AG04449 (cell line): ENCODE results near the gene EPOP.

ENCODE experiments used
- CTCF ChIA-PET: fragments of 350-600 bp; formaldehyde crosslinking; extraction: SDS; loops from one replicate; lab custom pipeline; 2021; ENCODE audit warnings: antibody characterized with exemption; lab: Yijun Ruan, JAX
- POLR2A ChIA-PET: fragments of 400-600, 350-600 bp; formaldehyde crosslinking; extraction: SDS; loops from one replicate; lab custom pipeline; 2020; ENCODE audit warnings: antibody characterized with exemption, inconsistent platforms; lab: Yijun Ruan, JAX
- DNase-seq: peaks from one replicate; pipeline ENCODE4 v3.0.0-alpha.2; 2010; ENCODE audit warnings: low read depth, low spot score
- H3K4me3 ChIP-seq: 2 replicates; pipeline ENCODE4 v1.5.1; 2011; ENCODE audit warnings: low read depth, mild to moderate bottlenecking, control low read depth, low read length
- TF ChIP-seq, protein P1 (sequence below): IDR thresholded peaks from one replicate; pipeline ENCODE4 v1.5.1; 2011; ENCODE audit warnings: mild to moderate bottlenecking, moderate library complexity, low read length, control low read depth, inconsistent platforms; ENCODE audit not compliant: insufficient read depth; ENCODE audit errors: missing control alignments

EPOP gene

DNA sequence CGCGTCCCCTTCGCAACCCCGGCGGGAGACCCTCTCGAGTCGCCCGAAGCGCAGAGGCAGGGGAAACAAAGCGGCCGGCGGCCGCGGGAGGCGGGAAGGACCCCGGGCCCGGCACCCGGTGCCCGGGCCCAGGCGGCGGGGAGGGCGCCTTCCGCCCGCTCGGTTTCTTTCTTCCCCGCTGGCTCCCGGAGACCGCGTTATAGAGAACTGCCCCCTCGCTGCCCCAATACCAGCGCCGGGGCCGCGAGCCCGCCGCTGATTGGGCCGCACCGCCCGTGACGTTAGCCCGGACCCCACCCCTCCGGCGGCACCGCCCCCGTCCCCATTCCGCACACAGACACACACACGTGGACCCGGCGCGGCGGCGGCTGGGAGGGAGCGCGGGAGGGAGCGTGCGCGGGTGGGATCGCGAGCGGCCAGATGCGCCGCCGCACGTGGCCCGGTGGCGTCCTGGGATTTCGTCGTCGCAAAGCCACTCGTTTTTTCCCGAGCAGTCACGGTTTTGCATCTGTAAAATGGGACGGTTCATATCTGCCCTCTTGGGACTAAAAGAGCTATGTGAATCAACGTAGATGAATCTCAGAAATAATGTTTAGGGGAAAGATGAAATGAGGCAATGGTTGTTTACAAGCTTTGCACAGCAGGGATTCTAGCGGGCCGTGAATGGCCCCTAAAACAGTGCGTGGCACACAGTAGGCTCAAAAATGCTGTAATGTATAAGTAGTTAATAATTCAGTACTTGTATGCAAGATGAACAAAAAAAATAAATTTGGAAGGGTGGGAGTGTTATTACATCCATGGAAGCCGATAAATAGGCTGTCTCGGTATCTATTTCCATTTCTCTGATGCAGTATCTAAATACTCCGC is at the start of gene EPOP:
Gene EPOP, minus strand, starts transcription at position 209 of the 867 bp plus-strand sequence. CDS start 462 bp downstream, outside the sequence.
- H3K4me3 ChIP-seq = peak within 1 kb of the TSS; percentile 53
- POLR2A ChIA-PET = no interaction called here
- CTCF ChIA-PET = interaction anchor here (1.1 to 6.7 kb wide), 10 partner anchors 7 to 117 kb away, joined by 3 to 84 read pairs (median 12); partner anchors contain the start of gene CISD3
- TF ChIP-seq, protein P1, sequence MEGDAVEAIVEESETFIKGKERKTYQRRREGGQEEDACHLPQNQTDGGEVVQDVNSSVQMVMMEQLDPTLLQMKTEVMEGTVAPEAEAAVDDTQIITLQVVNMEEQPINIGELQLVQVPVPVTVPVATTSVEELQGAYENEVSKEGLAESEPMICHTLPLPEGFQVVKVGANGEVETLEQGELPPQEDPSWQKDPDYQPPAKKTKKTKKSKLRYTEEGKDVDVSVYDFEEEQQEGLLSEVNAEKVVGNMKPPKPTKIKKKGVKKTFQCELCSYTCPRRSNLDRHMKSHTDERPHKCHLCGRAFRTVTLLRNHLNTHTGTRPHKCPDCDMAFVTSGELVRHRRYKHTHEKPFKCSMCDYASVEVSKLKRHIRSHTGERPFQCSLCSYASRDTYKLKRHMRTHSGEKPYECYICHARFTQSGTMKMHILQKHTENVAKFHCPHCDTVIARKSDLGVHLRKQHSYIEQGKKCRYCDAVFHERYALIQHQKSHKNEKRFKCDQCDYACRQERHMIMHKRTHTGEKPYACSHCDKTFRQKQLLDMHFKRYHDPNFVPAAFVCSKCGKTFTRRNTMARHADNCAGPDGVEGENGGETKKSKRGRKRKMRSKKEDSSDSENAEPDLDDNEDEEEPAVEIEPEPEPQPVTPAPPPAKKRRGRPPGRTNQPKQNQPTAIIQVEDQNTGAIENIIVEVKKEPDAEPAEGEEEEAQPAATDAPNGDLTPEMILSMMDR = no peak
- DNase-seq = no peak

DNA sequence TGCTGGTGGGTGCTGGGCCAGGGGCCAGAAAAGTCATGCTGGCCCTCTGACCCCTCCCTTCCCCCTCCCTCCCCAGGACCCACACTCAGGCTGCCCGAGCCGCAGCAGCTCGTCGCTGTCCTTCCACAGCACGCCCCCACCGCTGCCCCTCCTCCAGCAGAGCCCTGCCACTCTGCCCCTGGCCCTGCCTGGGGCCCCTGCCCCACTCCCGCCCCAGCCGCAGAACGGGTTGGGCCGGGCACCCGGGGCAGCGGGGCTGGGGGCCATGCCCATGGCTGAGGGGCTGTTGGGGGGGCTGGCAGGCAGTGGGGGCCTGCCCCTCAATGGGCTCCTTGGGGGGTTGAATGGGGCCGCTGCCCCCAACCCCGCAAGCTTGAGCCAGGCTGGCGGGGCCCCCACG is 47.0 kb upstream of the EPOP start:
- ChIA-PET CTCF (interaction anchor here (1.7 to 2.2 kb wide), 2 partner anchors 9 kb away, joined by 4 to 11 read pairs; partner anchors contain the start of gene CISD3), POLR2A (no interaction called here)
- H3K4me3 ChIP-seq = no peak overlapping the region
- no peak for DNase-seq
- TF ChIP-seq, protein P1 = no peak

- ChIA-PET CTCF (interaction anchor here (1.7 to 3.5 kb wide), 4 partner anchors 7 to 10 kb away, joined by 4 to 23 read pairs (median 13); partner anchors contain the start of gene CISD3), POLR2A (no interaction called here)
- DNase-seq = no peak
- TF ChIP-seq, protein P1 = no peak
- H3K4me3 ChIP-seq = no peak overlapping the region
Measured at GRCh38 chr17:38720941-38721340, 46.2 kb upstream of the EPOP start.

GRCh38 chr17:38719943-38720641 is 45.3 kb upstream of the EPOP start:
- POLR2A ChIA-PET = no interaction called here
- CTCF ChIA-PET = interaction anchor here (2.9 to 3.5 kb wide), 2 partner anchors 8 to 11 kb away, joined by 15 to 23 read pairs; partner anchors contain the start of gene CISD3
- no peak overlapping the region for H3K4me3 ChIP-seq
- no peak for DNase-seq
- TF ChIP-seq, protein P1 = no peak

DNA sequence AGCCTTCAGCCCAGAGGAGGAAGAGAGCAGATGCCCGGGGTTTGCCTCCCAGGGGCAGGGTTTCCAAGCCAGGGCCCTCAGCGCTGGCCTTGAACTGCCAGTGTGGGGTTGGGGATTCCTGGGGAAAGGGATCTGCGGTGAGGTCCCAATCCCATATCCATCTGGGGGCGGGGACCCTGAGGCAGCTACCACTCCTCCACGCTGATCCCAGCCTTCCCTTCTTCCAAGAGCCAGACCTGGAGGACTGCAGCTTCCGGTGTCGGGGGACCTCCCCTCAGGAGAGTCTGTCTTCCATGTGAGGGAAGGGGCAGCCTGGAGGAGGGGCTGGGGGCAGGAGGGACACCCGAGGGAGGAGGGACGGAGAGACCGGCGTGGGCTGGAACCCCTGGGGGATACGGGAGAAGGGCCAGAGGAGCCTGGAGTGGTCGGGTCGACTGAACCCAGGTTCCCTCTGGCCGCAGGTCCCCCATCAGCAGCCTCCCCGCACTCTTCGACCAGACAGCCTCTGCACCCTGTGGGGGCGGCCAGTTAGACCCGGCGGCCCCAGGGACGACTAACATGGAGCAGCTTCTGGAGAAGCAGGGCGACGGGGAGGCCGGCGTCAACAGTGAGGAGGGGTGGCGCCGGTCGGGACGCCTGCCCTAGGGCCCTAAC is 44.7 kb upstream of the EPOP start:
- TF ChIP-seq, protein P1 = no peak

More for the DNA sequence above, 44.7 kb upstream of the EPOP start:
- DNase-seq = no peak
- POLR2A ChIA-PET = interaction anchor here (1.5 kb wide), 1 partner anchor 11 kb away, joined by 3 read pairs; no protein-coding TSS in a partner anchor
- H3K4me3 ChIP-seq = no peak overlapping the region
- CTCF ChIA-PET = interaction anchor here (1.8 to 3.5 kb wide), 4 partner anchors 9 to 42 kb away, joined by 6 to 23 read pairs (median 12); partner anchors contain the start of gene CISD3
